HepG2 (cell line): ENCODE results near the gene ZNF275.
"Not testable (repeated sequence)": the region's sequence is repeated elsewhere in the genome, so short reads cannot be mapped to it uniquely, and the experiment has no call there.

Source experiments
- EZH2 ChIP-seq: conservative IDR thresholded peaks from 2 replicates; pipeline ENCODE4 v1.6.1; 2012; ENCODE audit warnings: mild to moderate bottlenecking, low read depth, low read length, moderate library complexity
- FOXP1 ChIP-seq, 2 experiments: fragments of 450-650 bp in 1 of 2; IDR thresholded peaks; 2 replicates each; pipeline ENCODE4 v1.6.1; 2017 to 2018; ENCODE audit warnings: antibody characterized with exemption in 1 of 2
- PAX8 ChIP-seq: sonication (generic); formaldehyde crosslinking; IDR thresholded peaks from 2 replicates; pipeline ENCODE4 v1.8.0; 2022; ENCODE audit warnings: mild to moderate bottlenecking, missing genetic modification reagents, borderline replicate concordance
- POLR2AphosphoS5 ChIP-seq: IDR thresholded peaks from 2 replicates; pipeline ENCODE4 v1.6.1; 2012; ENCODE audit warnings: low read depth, low read length
- ZNF547 ChIP-seq: sonication (generic); formaldehyde crosslinking; IDR thresholded peaks from 2 replicates; pipeline ENCODE4 v1.5.1; 2020; ENCODE audit warnings: mild to moderate bottlenecking, missing genetic modification reagents

DNA sequence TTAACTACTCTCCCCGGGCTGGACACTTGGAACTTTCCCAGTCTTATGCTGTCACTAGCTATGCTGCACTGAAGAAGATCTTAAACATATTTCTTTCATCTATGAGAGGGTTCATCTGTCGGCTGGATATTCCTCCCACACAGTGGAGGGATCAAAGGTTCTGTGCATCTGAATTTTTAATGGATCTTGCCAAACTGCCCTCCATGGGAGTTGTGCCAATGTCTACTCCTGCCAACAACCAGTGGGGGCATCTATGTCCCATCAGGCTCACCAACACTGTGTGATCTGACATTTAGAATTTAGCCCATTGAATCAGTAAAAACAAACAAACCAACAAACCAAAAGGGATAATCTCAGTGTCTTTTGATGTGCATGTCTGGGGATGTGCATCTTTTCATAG lies 45.1 kb upstream of the ZNF275 start:
- TF ChIP-seq FOXP1 (IDR thresholded peaks at IDR 0.05); FOXP1 (CRISPR knock-in tag; IDR thresholded peaks at IDR 0.05); EZH2; ZNF547 (CRISPR knock-in tag); POLR2AphosphoS5; PAX8: not testable (repeated sequence)
